Measurements from ENCODE around the gene SUPV3L1. TPM values are rescaled to one million over a fixed set of nuclear protein-coding genes. Genes with fewer than 3 reads are reported as not detected.

The SUPV3L1 gene
- total and polyA plus RNA-seq, 2 donors, result 26.0 to 76.7 TPM

DNA sequence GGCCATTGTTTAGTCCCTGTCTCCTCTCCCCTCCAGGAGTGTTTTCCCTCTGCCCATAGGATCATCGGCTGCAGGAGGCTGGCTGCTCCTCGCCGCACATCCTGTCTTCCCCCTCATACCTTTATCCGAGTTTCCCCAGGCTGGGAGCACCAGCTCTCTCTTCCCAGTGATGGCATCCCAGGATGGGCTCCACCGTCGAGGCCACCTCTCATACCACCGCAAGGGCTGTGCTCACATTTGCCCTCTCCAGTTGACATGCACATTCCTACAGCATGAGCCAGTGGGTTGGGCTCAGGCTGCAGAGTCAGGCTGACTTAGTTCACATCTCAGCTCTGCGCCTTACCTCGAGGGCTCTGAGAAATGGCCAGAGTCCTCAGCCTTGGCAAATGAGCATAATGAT lies 52.2 kb downstream of the SUPV3L1 start:
- Histone ChIP-seq H3K4me1 (ENCODE audit: control insufficient read depth in 2 of 2, insufficient read depth in 2 of 2, low read length in 2 of 2) (peaks cover 67 to 91% of the 10 kb centered on the region in 2 donors), H3K4me3 (ENCODE audit: low read length in 2 of 2) (no peak overlapping the region), H3K36me3 (ENCODE audit: control insufficient read depth in 2 of 2, insufficient read depth in 2 of 2, low read length in 1 of 2) (no peaks in the 10 kb centered on the region), H3K9me3 (ENCODE audit: control insufficient read depth in 2 of 2, insufficient read depth in 1 of 2, low read length in 1 of 2) (no peaks in the 10 kb centered on the region), H3K27ac (ENCODE audit: low read depth in 1 of 2, low read length in 1 of 2) (peak overlapping the region in 1 of 2 donors; percentile 92), H3K27me3 (ENCODE audit: control insufficient read depth in 2 of 2, insufficient read depth in 1 of 2, low read length in 1 of 2) (no peaks in the 10 kb centered on the region)
- no peak for DNase-seq (ENCODE audit: low read depth in 6 of 9, low spot score in 9 of 9)
- WGBS, result 96% methylated on average over 9 of the region's 9 CpGs

DNA sequence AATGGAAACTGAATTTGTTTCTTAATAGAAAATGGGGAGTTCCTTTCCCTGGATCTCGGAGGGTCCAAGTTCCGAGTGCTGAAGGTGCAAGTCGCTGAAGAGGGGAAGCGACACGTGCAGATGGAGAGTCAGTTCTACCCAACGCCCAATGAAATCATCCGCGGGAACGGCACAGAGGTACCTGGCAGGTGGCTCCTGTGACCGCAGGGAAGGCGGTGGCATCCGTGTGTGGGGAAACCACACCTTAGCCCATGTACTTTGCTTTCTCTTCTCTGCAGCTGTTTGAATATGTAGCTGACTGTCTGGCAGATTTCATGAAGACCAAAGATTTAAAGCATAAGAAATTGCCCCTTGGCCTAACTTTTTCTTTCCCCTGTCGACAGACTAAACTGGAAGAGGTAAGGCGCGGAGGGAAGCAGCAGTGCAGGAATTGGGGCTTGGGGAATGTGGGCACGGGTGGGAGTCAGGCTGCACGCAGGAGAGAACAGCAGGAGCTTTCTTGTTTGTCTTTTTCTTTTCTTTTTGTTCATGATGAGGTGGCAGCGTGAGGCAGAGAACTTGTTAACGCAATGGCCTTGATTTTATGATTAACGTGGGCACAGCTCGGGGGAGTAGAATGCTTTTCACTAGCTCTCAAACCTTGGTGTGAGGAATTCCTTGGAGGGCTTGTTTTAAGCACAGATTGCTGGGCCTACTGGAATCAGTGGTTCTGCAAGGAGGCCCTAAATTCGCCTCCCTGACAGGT lies 52.9 kb downstream of the SUPV3L1 start:
- WGBS, result 28% methylated on average over 22 of the region's 22 CpGs
- peak in 5 of 9 donors; percentile 51 to 85 (median 79) for DNase-seq (ENCODE audit: low read depth in 6 of 9, low spot score in 9 of 9)
- H3K4me1 ChIP-seq (ENCODE audit: control insufficient read depth in 2 of 2, insufficient read depth in 2 of 2, low read length in 2 of 2), result peaks cover 61 to 91% of the 10 kb centered on the region in 2 donors

DNA sequence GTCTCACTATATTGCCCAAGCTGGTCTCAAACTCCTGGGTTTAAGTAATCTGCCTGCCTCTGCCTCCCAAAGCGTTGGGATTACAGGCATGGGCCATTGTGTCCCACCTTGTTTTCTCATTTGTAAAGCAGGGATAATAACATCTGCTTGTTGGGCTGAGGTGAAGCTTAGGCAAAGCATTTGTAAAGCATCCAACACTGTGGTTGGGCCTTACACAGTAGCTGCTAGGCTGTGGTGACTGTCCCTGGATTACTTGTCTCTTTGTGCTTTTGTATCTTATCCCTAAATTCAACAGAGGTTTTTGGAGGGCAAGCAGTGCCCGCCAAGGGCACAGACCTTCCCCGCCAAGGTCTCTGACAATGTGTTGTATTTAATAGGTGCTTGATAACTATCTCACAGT lies 54.4 kb downstream of the SUPV3L1 start:
- H3K4me1 ChIP-seq (ENCODE audit: control insufficient read depth in 2 of 2, insufficient read depth in 2 of 2, low read length in 2 of 2), result peaks cover 48 to 75% of the 10 kb centered on the region in 2 donors
- H3K9me3 ChIP-seq (ENCODE audit: control insufficient read depth in 2 of 2, insufficient read depth in 1 of 2, low read length in 1 of 2), result no peaks in the 10 kb centered on the region
- 96% methylated on average over 3 of the region's 3 CpGs for WGBS
- peak in 1 of 9 donors; percentile 24 for DNase-seq (ENCODE audit: low read depth in 6 of 9, low spot score in 9 of 9)
- peaks cover 4 to 7% of the 10 kb centered on the region in 2 donors for H3K36me3 ChIP-seq (ENCODE audit: control insufficient read depth in 2 of 2, insufficient read depth in 2 of 2, low read length in 1 of 2)
- peak overlapping the region; percentile 26 to 56 for H3K4me3 ChIP-seq (ENCODE audit: low read length in 2 of 2)
- peak overlapping the region; percentile 31 to 92 for H3K27ac ChIP-seq (ENCODE audit: low read depth in 1 of 2, low read length in 1 of 2)
- H3K27me3 ChIP-seq (ENCODE audit: control insufficient read depth in 2 of 2, insufficient read depth in 1 of 2, low read length in 1 of 2), result no peaks in the 10 kb centered on the region

More for the DNA sequence above, 52.9 kb downstream of the SUPV3L1 start:
- Histone ChIP-seq H3K36me3 (ENCODE audit: control insufficient read depth in 2 of 2, insufficient read depth in 2 of 2, low read length in 1 of 2) (no peaks in the 10 kb centered on the region), H3K27me3 (ENCODE audit: control insufficient read depth in 2 of 2, insufficient read depth in 1 of 2, low read length in 1 of 2) (no peaks in the 10 kb centered on the region), H3K9me3 (ENCODE audit: control insufficient read depth in 2 of 2, insufficient read depth in 1 of 2, low read length in 1 of 2) (no peaks in the 10 kb centered on the region), H3K27ac (ENCODE audit: low read depth in 1 of 2, low read length in 1 of 2) (peak overlapping the region; percentile 91 to 92), H3K4me3 (ENCODE audit: low read length in 2 of 2) (peak overlapping the region; percentile 38 to 56)

DNA sequence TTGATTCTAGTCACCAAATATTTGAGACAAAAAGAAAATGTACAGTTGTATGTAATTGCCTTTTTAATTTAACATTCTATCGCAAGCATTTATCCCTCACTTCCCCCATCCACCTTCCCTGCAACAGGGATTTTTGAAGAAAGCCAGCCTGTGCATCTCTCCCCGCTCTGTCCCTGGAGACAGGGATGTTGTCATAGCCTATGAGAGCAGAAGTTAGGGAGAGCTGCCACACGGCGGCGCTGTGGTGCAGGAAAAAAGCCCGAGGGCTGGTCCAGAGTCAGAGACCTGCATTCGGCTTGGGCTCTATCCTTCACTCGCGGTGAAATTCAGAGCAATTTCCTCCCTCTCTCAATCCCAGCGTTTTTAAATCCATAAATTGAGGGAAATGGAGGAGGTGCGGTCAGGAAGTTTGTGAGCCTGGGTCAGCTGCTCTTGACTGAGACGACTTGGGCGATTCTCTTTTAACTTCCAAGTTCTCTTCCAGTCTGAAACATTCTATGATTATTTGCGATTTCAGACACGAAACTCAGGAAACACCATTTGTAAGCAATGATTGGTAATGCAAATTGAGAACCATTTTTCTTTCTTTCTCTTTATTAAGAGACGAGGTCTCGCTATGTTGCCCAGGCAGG lies 57.6 kb downstream of the SUPV3L1 start:
- Histone ChIP-seq H3K9me3 (ENCODE audit: control insufficient read depth in 2 of 2, insufficient read depth in 1 of 2, low read length in 1 of 2) (no peaks in the 10 kb centered on the region), H3K27ac (ENCODE audit: low read depth in 1 of 2, low read length in 1 of 2) (no peak overlapping the region), H3K4me3 (ENCODE audit: low read length in 2 of 2) (peak overlapping the region in 1 of 2 donors; percentile 33), H3K36me3 (ENCODE audit: control insufficient read depth in 2 of 2, insufficient read depth in 2 of 2, low read length in 1 of 2) (peaks cover 17 to 28% of the 10 kb centered on the region in 2 donors), H3K27me3 (ENCODE audit: control insufficient read depth in 2 of 2, insufficient read depth in 1 of 2, low read length in 1 of 2) (no peaks in the 10 kb centered on the region), H3K4me1 (ENCODE audit: control insufficient read depth in 2 of 2, insufficient read depth in 2 of 2, low read length in 2 of 2) (peaks cover 23 to 44% of the 10 kb centered on the region in 2 donors)
- WGBS, result 36% methylated on average over 17 of the region's 17 CpGs
- peak in 8 of 9 donors; percentile 61 to 92 (median 82) for DNase-seq (ENCODE audit: low read depth in 6 of 9, low spot score in 9 of 9)

DNA sequence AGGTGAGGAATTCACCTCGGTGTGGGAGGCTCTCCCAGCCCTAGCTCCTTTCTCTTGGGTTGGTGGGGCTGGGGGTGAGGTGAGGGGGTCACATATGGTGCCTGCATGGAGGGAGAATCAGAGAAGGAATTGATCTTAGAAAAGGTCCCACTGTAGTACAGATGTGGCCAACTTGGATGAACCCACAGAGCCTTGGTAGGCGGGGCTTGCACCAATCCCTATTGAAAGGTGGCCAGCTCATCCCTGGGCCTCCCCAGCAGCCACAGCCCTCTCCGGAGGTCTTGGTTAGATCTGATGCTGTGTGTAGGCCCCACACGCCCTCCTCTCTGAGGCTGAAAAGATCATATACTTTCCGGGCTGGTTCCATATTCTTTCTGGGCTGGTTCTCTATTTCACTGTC lies 59.1 kb downstream of the SUPV3L1 start:
- H3K27ac ChIP-seq (ENCODE audit: low read depth in 1 of 2, low read length in 1 of 2), result no peak overlapping the region

DNA sequence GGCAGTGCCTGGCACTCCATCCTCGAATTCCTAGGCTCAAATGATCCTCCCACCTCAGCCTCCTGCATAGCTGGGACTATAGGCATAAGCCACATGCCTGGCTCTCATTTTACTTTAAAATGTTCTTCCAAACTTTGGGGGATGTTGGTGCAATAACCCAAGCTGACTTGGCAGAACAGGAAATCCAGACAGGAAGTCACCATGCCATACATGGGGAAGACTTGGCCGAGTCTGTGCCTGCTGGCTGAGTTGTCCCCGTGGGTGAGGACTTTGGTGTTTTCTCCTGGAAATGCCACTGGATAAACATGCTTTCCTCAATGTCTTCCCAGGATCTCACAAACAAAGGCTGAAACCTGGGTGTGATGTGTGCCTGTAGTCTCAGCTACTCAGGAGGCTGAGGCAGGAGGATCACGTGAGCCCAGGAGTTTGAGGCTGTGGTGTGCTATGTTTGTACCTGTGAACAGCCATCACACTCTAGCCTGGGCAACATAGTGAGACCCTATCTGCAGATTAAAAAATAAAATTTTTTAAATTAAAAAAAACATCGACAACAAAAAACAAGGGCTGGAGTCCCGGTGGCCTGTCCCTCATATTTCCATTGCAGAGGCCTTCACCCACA lies 59.9 kb downstream of the SUPV3L1 start:
- Histone ChIP-seq H3K9me3 (ENCODE audit: control insufficient read depth in 2 of 2, insufficient read depth in 1 of 2, low read length in 1 of 2) (no peaks in the 10 kb centered on the region), H3K4me1 (ENCODE audit: control insufficient read depth in 2 of 2, insufficient read depth in 2 of 2, low read length in 2 of 2) (peaks cover 13 to 21% of the 10 kb centered on the region in 2 donors), H3K27me3 (ENCODE audit: control insufficient read depth in 2 of 2, insufficient read depth in 1 of 2, low read length in 1 of 2) (no peaks in the 10 kb centered on the region), H3K27ac (ENCODE audit: low read depth in 1 of 2, low read length in 1 of 2) (no peak overlapping the region), H3K4me3 (ENCODE audit: low read length in 2 of 2) (no peak overlapping the region), H3K36me3 (ENCODE audit: control insufficient read depth in 2 of 2, insufficient read depth in 2 of 2, low read length in 1 of 2) (peaks cover 34 to 44% of the 10 kb centered on the region in 2 donors)
- WGBS, result 74% methylated on average over 6 of the region's 6 CpGs
- DNase-seq (ENCODE audit: low read depth in 6 of 9, low spot score in 9 of 9), result no peak

More for the DNA sequence above, 59.1 kb downstream of the SUPV3L1 start:
- Histone ChIP-seq H3K27me3 (ENCODE audit: control insufficient read depth in 2 of 2, insufficient read depth in 1 of 2, low read length in 1 of 2) (no peaks in the 10 kb centered on the region), H3K9me3 (ENCODE audit: control insufficient read depth in 2 of 2, insufficient read depth in 1 of 2, low read length in 1 of 2) (no peaks in the 10 kb centered on the region), H3K36me3 (ENCODE audit: control insufficient read depth in 2 of 2, insufficient read depth in 2 of 2, low read length in 1 of 2) (peaks cover 30 to 40% of the 10 kb centered on the region in 2 donors), H3K4me1 (ENCODE audit: control insufficient read depth in 2 of 2, insufficient read depth in 2 of 2, low read length in 2 of 2) (peaks cover 18 to 29% of the 10 kb centered on the region in 2 donors), H3K4me3 (ENCODE audit: low read length in 2 of 2) (no peak overlapping the region)
- DNase-seq (ENCODE audit: low read depth in 6 of 9, low spot score in 9 of 9), result no peak
- 97% methylated on average over 5 of the region's 5 CpGs for WGBS

DNA sequence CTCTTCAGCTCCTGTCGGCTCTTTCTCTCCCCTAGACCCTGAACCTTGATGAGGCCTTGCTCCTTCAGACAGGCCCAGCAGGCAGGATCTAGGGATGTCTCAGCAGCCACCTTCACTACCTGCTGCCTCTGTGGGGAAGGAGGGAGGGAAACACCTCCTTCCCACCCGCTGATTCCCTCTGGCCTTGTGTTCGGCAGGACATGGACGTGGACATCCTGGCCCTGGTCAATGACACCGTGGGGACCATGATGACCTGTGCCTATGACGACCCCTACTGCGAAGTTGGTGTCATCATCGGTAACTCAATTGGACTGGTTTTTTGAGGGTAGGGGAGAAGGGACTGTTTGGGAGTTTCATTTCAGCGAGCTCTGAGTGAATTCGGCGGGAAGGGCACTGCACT lies 60.4 kb downstream of the SUPV3L1 start:
- DNase-seq (ENCODE audit: low read depth in 6 of 9, low spot score in 9 of 9), result no peak
- Histone ChIP-seq H3K36me3 (ENCODE audit: control insufficient read depth in 2 of 2, insufficient read depth in 2 of 2, low read length in 1 of 2) (peaks cover 39 to 47% of the 10 kb centered on the region in 2 donors), H3K27me3 (ENCODE audit: control insufficient read depth in 2 of 2, insufficient read depth in 1 of 2, low read length in 1 of 2) (no peaks in the 10 kb centered on the region), H3K9me3 (ENCODE audit: control insufficient read depth in 2 of 2, insufficient read depth in 1 of 2, low read length in 1 of 2) (no peaks in the 10 kb centered on the region), H3K4me1 (ENCODE audit: control insufficient read depth in 2 of 2, insufficient read depth in 2 of 2, low read length in 2 of 2) (peaks cover 11 to 16% of the 10 kb centered on the region in 2 donors), H3K27ac (ENCODE audit: low read depth in 1 of 2, low read length in 1 of 2) (no peak overlapping the region), H3K4me3 (ENCODE audit: low read length in 2 of 2) (no peak overlapping the region)
- 98% methylated on average over 11 of the region's 11 CpGs for WGBS

DNA sequence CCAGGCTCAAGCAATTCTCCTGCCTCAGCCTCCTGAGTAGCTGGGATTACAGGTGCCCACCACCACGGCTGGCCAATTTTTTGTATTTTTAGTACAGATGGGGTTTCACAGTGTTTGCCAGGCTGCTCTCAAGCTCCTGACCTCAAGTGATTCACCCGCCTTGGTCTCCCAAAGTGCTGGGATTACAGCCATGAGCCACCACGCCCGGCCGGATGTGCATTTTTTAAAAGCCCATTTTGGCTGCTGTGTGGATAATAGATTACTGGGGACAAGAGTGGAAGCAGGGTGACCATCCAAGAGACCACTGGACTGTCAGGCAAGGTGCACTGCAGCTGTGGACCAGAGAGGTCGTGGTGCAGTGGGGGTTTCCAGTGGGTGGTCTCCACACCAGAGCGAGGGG lies 61.5 kb downstream of the SUPV3L1 start:
- Histone ChIP-seq H3K27ac (ENCODE audit: low read depth in 1 of 2, low read length in 1 of 2) (no peak overlapping the region), H3K36me3 (ENCODE audit: control insufficient read depth in 2 of 2, insufficient read depth in 2 of 2, low read length in 1 of 2) (peaks cover 49 to 58% of the 10 kb centered on the region in 2 donors), H3K4me3 (ENCODE audit: low read length in 2 of 2) (no peak overlapping the region), H3K27me3 (ENCODE audit: control insufficient read depth in 2 of 2, insufficient read depth in 1 of 2, low read length in 1 of 2) (no peaks in the 10 kb centered on the region), H3K9me3 (ENCODE audit: control insufficient read depth in 2 of 2, insufficient read depth in 1 of 2, low read length in 1 of 2) (no peaks in the 10 kb centered on the region), H3K4me1 (ENCODE audit: control insufficient read depth in 2 of 2, insufficient read depth in 2 of 2, low read length in 2 of 2) (peaks cover 2 to 8% of the 10 kb centered on the region in 2 donors)
- WGBS, result 91% methylated on average over 7 of the region's 7 CpGs
- DNase-seq (ENCODE audit: low read depth in 6 of 9, low spot score in 9 of 9), result no peak

Data from thymus (tissue), 11 donors.